HCT116 (cell line): Measurements from ENCODE around the gene KCNH2.

Experiments
- ATF3 ChIP-seq: IDR thresholded peaks from 2 replicates; pipeline ENCODE4 v1.6.1; 2012
- CEBPB ChIP-seq: IDR thresholded peaks from 2 replicates; pipeline ENCODE4 v1.6.1; 2012; ENCODE audit warnings: low read depth
- CTCF ChIP-seq, 3 experiments: fragments of 200-600 bp in 1 of 3; sonication (generic) in 1 of 3; IDR thresholded peaks in 2 of 3; conservative IDR thresholded peaks in 1 of 3; 2 replicates each; pipeline ENCODE4 v1.5.1; 2012 to 2017; ENCODE audit warnings: low read depth in 2 of 3, low read length in 2 of 3, antibody characterized with exemption in 1 of 3, borderline replicate concordance in 1 of 3, control low read depth in 1 of 3, mild to moderate bottlenecking in 1 of 3, mixed read lengths in 1 of 3, mixed run types in 1 of 3, moderate library complexity in 1 of 3; ENCODE audit not compliant: insufficient read depth in 1 of 3
- EZH2 ChIP-seq: fragments of 200-600 bp; sonication (generic); IDR thresholded peaks from 2 replicates; pipeline ENCODE4 v1.6.1; 2017; ENCODE audit warnings: antibody characterized with exemption, mixed run types
- POLR2A ChIP-seq: IDR thresholded peaks from 2 replicates; pipeline ENCODE4 v1.7.0; 2011; ENCODE audit warnings: borderline replicate concordance; ENCODE audit not compliant: insufficient read depth, insufficient read length; ENCODE audit errors: extremely low read depth
- POLR2AphosphoS5 ChIP-seq: IDR thresholded peaks from 2 replicates; pipeline ENCODE4 v1.6.1; 2011; ENCODE audit warnings: mild to moderate bottlenecking, low read depth, low read length, moderate library complexity
- TCF7L2 ChIP-seq: IDR thresholded peaks from 2 replicates; pipeline ENCODE4 v1.7.0; 2011; ENCODE audit warnings: borderline replicate concordance, inconsistent platforms; ENCODE audit not compliant: insufficient read depth, insufficient read length; ENCODE audit errors: extremely low read depth
- ZBTB33 ChIP-seq: IDR thresholded peaks from 2 replicates; pipeline ENCODE4 v1.6.1; 2011; ENCODE audit warnings: mild to moderate bottlenecking, low read length, moderate library complexity; ENCODE audit not compliant: insufficient replicate concordance; ENCODE audit errors: extremely low read depth
- ZFX ChIP-seq: fragments of 450-650 bp; IDR thresholded peaks from 2 replicates; pipeline ENCODE4 v1.6.1; 2017
- ZNF274 ChIP-seq: fragments of 200-500 bp; sonication (Bioruptor generic); IDR thresholded peaks from 2 replicates; pipeline ENCODE4 v1.6.1; 2014; ENCODE audit warnings: mild to moderate bottlenecking, low read depth, low read length, inconsistent platforms
- TF ChIP-seq, protein P1 (sequence below): IDR thresholded peaks from 2 replicates; pipeline ENCODE4 v1.6.1; 2012
- TF ChIP-seq, protein P2 (sequence below): IDR thresholded peaks from 2 replicates; pipeline ENCODE4 v1.6.1; 2012; ENCODE audit warnings: low read depth

GRCh38 chr7:150945171-150945852 lies 32.8 kb downstream of the KCNH2 start:
- no peak for TF ChIP-seq POLR2A
- no peak for TF ChIP-seq CEBPB
- TF ChIP-seq EZH2 = no peak
- TF ChIP-seq CTCF (IDR thresholded peaks at IDR 0.05 in 2 of 3, conservative IDR thresholded peaks at IDR 0.05 in 1 of 3; ENCODE audit: borderline replicate concordance in 1 of 3, insufficient read depth in 1 of 3, low read depth in 2 of 3, low read length in 2 of 3) = no peak
- no peak for TF ChIP-seq ZNF274
- no peak for TF ChIP-seq ZFX
- no peak for TF ChIP-seq POLR2AphosphoS5
- TF ChIP-seq, protein P1, sequence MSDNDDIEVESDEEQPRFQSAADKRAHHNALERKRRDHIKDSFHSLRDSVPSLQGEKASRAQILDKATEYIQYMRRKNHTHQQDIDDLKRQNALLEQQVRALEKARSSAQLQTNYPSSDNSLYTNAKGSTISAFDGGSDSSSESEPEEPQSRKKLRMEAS = no peak
- no peak for TF ChIP-seq TCF7L2
- TF ChIP-seq ATF3 = no peak
- TF ChIP-seq ZBTB33 = no peak
- TF ChIP-seq, protein P2, sequence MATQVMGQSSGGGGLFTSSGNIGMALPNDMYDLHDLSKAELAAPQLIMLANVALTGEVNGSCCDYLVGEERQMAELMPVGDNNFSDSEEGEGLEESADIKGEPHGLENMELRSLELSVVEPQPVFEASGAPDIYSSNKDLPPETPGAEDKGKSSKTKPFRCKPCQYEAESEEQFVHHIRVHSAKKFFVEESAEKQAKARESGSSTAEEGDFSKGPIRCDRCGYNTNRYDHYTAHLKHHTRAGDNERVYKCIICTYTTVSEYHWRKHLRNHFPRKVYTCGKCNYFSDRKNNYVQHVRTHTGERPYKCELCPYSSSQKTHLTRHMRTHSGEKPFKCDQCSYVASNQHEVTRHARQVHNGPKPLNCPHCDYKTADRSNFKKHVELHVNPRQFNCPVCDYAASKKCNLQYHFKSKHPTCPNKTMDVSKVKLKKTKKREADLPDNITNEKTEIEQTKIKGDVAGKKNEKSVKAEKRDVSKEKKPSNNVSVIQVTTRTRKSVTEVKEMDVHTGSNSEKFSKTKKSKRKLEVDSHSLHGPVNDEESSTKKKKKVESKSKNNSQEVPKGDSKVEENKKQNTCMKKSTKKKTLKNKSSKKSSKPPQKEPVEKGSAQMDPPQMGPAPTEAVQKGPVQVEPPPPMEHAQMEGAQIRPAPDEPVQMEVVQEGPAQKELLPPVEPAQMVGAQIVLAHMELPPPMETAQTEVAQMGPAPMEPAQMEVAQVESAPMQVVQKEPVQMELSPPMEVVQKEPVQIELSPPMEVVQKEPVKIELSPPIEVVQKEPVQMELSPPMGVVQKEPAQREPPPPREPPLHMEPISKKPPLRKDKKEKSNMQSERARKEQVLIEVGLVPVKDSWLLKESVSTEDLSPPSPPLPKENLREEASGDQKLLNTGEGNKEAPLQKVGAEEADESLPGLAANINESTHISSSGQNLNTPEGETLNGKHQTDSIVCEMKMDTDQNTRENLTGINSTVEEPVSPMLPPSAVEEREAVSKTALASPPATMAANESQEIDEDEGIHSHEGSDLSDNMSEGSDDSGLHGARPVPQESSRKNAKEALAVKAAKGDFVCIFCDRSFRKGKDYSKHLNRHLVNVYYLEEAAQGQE = no peak
